Fibroblast of pulmonary artery (primary cell): ENCODE measurements around the gene NUBP2.

Experiments
- DNase-seq: peaks from one replicate; pipeline ENCODE4 v3.0.0-alpha.2; 2010; ENCODE audit warnings: low read depth
- H3K4me3 ChIP-seq: replicated peaks from 2 replicates; pipeline ENCODE4 v1.5.1; 2011; ENCODE audit warnings: low read depth, mild to moderate bottlenecking, control low read depth, low read length, moderate library complexity
- CTCF ChIP-seq: IDR thresholded peaks from 2 replicates; pipeline ENCODE4 v1.5.1; 2011; ENCODE audit warnings: mild to moderate bottlenecking, control low read depth, low read length, inconsistent platforms; ENCODE audit errors: missing control alignments

Gene NUBP2

GRCh38 chr16:1780677-1781072 lies 2.1 kb upstream of the NUBP2 start:
- no peak for TF ChIP-seq CTCF
- no peak for DNase-seq
- H3K4me3 ChIP-seq = no peak overlapping the region

GRCh38 chr16:1781254-1781653 lies 1.5 kb upstream of the NUBP2 start:
- peak overlapping the region; percentile 75 for H3K4me3 ChIP-seq
- TF ChIP-seq CTCF = no peak
- no peak for DNase-seq

GRCh38 chr16:1781758-1782407 lies 877 bp upstream of the NUBP2 start:
- DNase-seq = no peak
- H3K4me3 ChIP-seq = peak overlapping the region; percentile 75
- TF ChIP-seq CTCF = no peak

GRCh38 chr16:1784977-1785845 lies 2.5 kb downstream of the NUBP2 start:
- no peak for TF ChIP-seq CTCF
- H3K4me3 ChIP-seq = no peak overlapping the region
- no peak for DNase-seq

GRCh38 chr16:1785846-1786170 lies 3.0 kb downstream of the NUBP2 start:
- no peak for DNase-seq
- TF ChIP-seq CTCF = no peak
- no peak overlapping the region for H3K4me3 ChIP-seq

GRCh38 chr16:1786242-1787055 lies 3.7 kb downstream of the NUBP2 start:
- H3K4me3 ChIP-seq = no peak overlapping the region
- DNase-seq = no peak

More at GRCh38 chr16:1786242-1787055, 3.7 kb downstream of the NUBP2 start:
- no peak for TF ChIP-seq CTCF
